ENCODE measurements around the gene ZNF77.
"Not testable (repeated sequence)": the region's sequence is repeated elsewhere in the genome, so short reads cannot be mapped to it uniquely, and the experiment has no call there.

Gene ZNF77

GRCh38 chr19:2900296-2901252 is 44.2 kb downstream of the ZNF77 start, which contains the start of gene ZNF57:
Gene ZNF57, plus strand, starts transcription at chr19:2900928. Its CDS starts 118 bp downstream, at chr19:2901046.
- TF ChIP-seq CTCF (IDR thresholded peaks at IDR 0.05), result no peak
- Histone ChIP-seq H3K27ac (peak within 1 kb of the TSS; percentile 46 to 91), H3K4me3 (peak within 1 kb of the TSS; percentile 86)
- DNase-seq (ENCODE audit: low spot score), result peak; percentile 100

DNA sequence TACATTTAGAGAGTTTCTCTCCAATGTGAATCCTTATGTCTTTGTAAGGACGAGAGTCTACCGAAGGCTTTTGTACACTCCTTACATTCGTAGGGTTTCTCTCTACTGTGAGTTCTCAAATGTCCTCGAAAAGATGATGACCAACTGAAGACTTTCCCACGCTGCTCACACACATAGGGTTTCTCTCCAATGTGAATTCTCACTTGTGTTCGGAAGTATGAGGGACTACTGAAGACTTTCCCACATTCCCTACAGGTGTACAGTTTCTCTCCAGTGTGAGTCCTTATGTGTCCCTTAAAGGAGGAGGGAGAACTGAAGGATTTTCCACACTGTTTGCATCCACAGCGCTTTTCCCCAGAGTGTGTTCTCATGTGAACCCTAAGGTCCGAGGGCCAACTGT is 48.1 kb downstream of the ZNF77 start:
- DNase-seq (ENCODE audit: low spot score), result no peak
- no peak for TF ChIP-seq CTCF (IDR thresholded peaks at IDR 0.05)
- Histone ChIP-seq H3K4me3 (no peak overlapping the region), H3K27ac (no peak overlapping the region)

DNA sequence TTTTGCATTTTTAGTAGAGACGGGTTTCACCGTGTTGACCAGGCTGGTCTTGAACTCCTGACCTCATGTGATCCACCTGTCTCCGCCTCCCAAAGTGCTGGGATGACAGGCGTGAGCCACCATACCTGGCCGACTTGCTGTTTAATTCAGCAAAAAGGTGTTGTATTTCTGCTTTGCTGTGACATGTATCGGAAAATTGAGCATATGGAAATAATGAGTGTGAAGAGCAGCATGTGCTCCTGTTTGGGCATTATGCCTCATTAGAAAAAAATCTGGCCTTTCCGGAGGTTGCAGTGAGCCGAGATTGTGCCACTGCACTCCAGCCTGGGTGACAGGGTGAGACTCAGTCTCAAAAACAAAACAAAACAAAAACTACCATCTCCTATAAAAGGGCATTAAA is 54.2 kb downstream of the ZNF77 start:
- not testable (repeated sequence) for DNase-seq (ENCODE audit: low spot score); H3K4me3 ChIP-seq; H3K27ac ChIP-seq

- H3K4me3 ChIP-seq, result no peak overlapping the region
- no peak for DNase-seq (ENCODE audit: low spot score)
Observed at GRCh38 chr19:2888731-2889224, 56.0 kb downstream of the ZNF77 start.

GRCh38 chr19:2887391-2887914 is 57.3 kb downstream of the ZNF77 start:
- no peak for TF ChIP-seq CTCF (IDR thresholded peaks at IDR 0.05)
- DNase-seq (ENCODE audit: low spot score), result no peak
- H3K4me3 ChIP-seq, result peak overlapping the region; percentile 41
- no peak overlapping the region for H3K27ac ChIP-seq

More at GRCh38 chr19:2888731-2889224, 56.0 kb downstream of the ZNF77 start:
- TF ChIP-seq CTCF (IDR thresholded peaks at IDR 0.05), result no peak
- H3K27ac ChIP-seq, result no peak overlapping the region

DNA sequence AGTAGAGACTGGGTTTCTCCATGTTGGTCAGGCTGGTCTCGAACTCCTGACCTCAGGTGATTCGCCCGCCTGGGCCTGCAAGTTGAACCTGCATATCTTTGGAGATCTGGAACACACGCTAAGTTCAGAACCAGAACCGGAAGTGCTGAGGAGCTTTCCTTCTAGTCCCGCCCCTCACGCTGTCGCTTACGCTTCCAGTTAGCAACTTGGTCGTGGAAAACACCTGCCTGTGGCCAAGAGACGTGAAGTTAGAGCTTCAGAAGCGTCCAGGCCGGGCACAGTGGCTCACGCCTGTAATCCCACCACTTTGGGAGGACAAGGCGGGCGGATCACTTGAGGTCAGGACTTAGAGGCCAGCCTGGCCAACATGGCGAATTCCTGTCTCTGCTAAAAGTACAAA is 59.0 kb downstream of the ZNF77 start:
- no peak for DNase-seq (ENCODE audit: low spot score)
- Histone ChIP-seq H3K4me3 (no peak overlapping the region), H3K27ac (no peak overlapping the region)
- TF ChIP-seq CTCF (IDR thresholded peaks at IDR 0.05), result no peak

DNA sequence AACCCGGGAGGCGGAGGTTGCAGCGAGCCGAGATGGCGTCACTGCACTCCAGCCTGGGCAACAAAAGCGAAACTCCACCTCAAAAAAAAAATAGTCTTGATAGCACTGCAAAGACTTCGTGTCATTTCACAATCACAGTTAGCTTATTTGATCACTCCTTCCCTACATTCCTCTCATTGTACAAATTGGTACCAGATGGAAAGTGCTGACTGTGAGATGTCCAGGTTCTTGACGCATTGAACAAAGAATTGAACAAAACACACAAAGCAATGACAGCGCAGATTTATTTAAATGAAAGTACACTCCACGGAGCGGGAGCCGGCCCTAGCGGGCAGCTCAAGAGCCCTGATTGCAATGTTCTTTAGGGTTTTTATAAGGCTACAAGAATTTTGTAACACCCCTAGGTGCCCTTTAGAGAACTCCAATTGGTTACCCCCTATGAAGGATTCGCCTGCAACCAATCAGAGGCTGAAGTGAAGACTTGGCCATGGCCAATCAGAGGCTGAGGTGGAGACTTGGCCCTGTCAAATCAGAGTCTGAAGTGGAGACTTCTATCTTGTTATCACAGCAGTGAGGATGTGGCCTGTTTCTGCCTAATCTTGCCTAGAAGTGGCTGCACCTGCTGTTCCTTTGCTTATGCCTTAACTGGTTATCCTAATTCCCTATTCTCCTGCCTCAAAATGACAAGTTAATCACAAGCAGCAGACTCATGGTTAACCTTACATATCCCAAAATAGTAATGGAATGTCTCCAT is 60.9 kb downstream of the ZNF77 start:
- DNase-seq (ENCODE audit: low spot score), result no peak
- no peak for TF ChIP-seq CTCF (IDR thresholded peaks at IDR 0.05)
- H3K4me3 ChIP-seq, result no peak overlapping the region
- H3K27ac ChIP-seq, result no peak overlapping the region
